IPS DF 4.7 (cell line): ENCODE data around the gene TSSK3.
"Not testable (repeated sequence)": the region's sequence is repeated elsewhere in the genome, so short reads cannot be mapped to it uniquely, and the experiment has no call there.

Source experiments
- DNase-seq: peaks from one replicate; pipeline ENCODE4 v3.0.0-alpha.2; 2013; ENCODE audit warnings: low spot score; ENCODE audit errors: extremely low read depth

Gene TSSK3

DNA sequence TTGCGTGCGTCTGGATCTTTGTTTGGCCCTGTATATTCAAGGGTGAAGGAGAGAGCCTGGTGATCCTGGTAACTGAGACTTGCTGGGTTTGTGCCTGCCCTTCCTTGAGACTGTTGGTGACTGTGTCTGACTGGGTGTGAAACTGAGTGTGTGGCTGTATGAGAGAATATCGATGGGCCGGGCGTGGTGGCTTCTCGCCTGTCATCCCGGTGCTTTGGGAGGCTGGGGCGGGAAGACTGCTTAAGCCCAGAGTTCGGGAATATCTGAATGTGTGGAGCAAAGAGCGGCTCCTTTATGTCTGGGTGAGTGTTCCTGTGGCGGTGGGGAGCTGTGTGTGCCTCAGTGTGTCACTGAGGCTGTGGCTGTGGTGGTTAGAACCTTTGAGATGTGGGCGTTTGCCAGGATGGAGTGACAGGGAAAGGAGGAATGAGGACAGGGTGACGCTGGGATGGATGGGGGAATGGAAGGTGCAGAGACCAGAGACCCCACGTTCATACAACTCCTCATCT is 23.6 kb upstream of the TSSK3 start:
- DNase-seq: no peak

DNA sequence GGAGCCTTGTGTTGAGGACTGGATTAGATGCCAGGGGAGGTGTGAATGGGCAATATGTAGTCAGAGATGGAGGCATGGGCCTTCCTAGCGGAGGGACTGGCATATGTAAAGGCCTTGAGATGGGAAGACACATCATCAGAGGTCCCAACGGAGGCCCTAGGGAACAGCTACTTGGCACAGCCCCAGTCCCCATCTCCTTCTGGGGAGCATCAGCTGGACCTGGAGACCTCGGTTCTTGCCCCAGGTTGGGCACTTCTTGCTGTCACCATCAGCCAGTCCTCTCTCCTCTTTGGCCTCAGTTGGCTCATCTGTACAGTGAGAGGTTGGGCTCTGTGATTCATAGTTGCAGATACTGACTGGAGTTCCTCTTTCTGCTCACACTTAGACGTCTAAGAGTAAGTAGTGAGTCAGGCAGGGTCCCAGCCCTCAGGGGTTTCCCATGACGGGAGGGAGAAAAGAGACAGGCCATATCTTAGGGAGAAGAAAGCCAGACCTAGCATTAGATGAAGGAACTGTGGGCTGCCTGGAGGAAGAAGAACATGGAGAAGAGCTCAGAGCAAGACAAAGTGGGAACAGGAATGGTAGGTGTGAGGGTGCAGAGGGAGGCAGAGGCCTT is 22.9 kb upstream of the TSSK3 start:
- DNase-seq: no peak

DNA sequence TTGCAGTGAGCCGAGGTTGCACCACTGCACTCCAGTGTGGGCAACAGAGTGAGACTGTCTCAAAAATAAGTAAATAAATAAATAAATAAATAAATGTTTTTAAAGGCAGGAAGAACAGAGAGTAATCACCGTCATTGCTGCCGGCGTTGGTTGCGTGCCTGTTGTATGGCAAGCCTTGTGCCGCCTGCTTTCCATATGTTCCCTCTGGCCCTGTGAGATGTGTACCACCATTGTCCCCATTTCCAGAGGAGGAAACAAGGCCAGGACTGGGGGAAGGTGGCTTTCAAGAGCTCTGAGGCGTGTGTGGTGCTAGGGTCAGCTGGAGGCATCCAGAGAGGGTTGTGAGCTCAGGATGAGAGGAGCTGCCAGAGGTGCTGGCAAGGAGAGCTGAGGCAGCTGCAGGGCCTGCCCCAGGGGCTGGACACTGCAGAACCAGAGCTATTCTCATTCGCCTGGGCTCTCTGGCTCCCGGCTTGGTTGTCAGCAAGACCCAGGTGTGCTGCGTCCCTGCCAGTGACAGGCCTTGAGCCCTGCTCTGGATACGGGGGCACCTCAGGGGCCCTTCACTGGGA is 21.1 kb upstream of the TSSK3 start:
- no peak for DNase-seq

DNA sequence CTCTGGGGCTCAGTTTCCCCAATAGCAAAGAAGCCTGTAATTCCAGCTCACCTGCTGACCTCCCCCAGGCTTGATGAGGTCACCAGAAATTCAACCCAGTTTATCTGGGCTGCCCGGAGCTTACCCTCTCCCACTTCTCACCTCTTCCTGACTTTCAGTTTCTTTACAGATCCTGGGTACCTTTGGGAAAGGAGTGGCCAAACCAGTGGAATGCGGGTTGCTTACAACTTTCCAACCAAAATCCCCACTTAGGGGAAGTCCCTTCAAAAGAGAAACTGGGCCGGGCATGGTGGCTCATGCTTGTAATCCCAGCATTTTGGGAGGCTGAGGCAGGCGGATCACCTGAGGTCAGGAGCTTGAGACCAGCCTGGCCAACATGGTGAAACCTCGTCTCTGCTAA is 20.4 kb upstream of the TSSK3 start:
- DNase-seq: no peak

DNA sequence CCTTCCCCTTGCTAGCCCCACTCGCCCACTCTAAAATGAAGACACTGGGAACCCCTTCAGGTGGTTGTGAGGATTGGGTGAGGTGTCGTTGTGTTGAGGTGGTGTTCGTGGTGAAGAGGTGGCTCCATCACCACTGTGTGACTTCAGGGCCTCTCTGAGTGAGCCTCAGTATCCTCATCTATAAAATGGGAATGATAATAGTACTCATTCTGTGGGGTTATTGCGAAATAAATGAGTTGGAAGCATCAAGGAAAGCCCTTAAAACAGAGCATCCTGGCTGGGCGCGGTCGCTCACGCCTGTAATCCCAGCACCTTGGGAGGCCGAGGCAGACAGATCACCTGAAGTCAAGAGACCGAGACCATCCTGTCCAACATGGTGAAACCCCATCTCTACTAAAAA is 19.6 kb upstream of the TSSK3 start:
- no peak for DNase-seq

DNA sequence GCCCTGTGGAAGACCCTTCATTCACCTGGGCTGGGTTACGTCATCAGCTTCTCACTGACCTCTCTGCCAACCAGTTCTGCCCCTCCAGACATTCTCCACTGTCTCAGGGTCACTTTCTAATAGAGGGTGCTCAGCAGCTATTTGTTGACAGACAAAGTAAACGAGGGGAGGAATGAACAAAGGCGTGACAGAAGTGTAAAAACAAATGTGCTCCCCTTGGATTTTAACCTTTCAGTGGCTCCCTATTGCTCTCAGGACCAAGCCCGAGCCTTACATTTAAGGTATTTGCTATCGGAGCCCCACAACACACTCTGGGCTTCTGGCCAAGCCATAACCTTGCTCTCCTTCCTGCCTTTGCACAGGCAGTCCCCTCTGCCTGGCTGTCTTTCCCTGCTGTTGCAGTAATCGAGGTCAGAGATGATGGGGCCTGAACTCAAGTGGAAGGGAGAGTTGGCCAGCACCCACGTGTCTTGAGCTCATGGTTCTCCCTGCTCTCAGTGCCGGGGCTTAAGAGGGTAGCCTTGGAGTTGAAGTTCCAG is 17.0 kb upstream of the TSSK3 start:
- no peak for DNase-seq

DNA sequence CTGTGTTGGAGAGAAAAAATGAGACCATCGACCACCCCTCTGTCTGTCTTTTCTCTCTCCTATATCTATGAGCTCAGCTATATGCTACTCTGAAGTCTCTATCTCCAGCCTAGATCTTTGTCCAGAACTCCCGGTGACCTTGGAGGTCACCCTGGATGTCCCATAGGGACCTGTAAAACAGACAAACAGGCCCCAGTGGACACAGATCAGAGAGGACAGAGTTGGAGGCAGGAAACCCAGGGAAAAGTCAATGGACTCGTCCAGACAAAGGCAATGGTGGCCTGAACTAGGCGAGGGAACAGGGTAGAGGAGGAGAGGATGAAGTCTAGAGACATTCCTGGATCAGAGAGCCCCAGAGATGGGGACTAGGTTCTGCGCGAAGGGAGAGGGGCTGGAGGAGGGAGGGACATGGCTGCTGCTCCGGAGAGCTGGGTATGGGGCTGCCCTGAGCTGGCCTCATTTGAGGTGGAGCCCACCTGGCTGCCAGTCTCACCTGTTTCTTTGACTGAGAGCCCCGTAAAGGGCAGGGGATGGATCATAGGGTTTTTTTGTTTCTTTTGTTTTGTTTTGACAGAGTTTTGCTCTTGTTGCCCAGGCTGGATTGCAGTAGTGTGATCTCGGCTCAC is 15.7 kb upstream of the TSSK3 start:
- DNase-seq: no peak

DNA sequence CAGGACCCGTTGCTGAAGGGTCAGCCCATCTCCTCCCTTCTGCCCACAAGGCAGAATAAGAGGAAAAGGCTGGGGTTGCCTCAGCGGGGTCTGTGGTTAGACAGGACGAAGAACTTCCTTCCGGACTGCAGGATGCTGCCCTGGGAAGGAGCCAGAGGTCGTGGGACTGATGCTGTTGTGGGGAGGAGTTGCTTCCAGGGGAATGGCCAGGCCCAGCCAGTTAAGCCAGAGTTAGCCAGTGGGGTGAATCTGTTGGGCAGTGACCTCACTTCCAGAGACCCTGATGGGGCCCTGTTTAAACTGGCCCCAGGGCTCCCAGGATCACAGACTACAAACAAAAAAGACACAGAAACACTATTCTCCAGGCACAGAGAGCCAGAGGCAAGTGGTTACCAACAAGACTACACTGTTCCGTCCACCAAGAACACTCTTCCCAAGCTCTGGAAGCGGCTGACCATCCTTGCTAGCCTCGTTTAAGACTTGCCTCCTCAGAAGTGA is 13.1 kb upstream of the TSSK3 start:
- DNase-seq: no peak

DNA sequence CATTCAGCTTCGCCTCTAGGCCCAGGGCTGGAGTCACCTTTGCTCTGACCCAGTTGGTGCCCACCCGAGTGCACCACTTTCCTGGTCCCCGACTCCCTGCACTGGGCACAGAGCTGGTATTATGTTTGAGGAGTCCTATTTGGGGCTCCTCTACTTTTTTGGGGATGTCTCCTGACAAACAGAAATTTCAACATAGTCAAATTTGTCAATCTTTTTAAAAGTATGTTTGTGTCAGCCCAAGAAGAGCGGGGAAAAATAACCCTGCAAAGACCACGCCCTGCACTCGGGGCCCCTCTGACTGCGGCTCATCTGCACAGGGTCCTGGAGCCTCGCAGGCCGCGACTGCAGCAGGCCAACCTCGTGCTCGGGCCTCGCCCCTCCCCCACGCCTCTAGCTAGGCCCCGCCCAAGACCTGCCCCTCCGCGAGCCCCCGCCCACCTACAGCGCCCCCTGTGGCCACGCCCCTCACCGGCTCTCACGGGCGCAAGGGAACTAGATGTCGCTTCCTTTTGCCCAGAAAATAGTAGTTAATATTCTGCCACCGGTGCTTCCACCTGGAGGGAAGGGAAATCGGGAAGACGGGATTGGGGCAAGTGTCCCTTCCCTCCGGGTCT is 11.4 kb upstream of the TSSK3 start:
- DNase-seq: no peak

DNA sequence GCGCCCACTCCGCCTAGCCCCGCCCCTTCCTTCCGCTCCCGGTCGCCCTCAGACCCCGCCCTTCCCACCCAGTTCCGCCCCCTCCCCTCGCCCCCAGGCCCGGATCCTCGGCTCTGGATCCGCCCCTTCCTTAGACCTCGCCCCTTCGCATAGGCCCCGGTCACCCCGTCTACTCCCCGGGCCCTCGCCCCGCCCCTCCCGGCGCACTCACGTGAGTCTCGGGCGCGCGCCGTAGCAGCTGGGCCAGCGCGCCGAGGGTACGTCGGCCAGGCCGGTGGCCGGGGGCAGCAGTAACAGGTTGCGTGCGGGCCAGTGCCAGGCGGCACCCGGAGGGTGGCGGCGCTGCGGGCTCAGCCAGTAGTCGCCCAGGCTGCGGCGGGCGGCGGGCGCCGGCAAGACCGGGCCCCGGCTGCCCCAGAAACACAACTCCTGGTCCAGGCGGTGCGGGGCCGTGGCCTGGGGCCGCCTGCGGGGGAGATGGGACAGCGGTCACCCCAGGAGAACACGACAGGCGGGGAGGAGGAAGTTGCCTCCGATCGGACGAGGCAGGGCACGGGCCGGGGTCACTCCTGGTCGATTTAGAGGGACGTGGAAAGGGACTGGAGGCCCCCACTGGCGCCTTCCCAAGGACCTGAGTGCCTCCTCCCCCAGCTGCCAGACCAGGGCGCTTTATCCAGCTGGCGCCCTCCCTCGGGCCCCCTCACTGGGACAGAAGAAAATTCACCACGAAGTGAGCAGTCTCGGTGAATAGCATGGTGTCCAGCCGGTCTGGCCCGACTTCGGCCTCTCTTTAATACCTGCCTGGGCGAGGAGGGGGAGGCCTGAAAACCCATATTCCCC is 10.7 kb upstream of the TSSK3 start:
- peak; percentile 53 for DNase-seq

DNA sequence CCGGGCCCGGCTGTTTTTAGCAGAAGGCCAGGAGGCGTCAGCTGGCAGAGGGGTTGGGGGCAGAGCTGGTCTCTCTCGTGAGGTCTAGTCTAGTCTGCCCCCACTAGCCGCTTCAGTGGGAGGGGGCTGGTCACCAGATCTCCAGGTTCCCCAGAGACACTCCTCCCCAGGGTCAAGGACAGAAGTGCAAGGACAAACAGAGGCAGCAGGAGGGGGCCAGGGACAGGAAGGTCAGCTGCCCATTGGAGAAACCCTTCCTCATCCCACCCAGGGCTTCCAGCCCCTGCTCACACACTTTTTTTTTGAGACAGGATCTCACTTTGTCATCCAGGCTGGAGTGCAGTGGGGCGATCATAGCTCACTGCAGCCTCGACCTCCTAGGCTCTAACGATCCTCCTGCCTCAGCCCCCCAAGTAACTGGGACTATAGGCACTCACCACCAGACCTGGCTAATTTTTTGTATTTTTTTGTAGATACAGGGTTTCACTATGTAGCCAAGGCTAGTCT is 10.0 kb upstream of the TSSK3 start:
- DNase-seq: no peak

DNA sequence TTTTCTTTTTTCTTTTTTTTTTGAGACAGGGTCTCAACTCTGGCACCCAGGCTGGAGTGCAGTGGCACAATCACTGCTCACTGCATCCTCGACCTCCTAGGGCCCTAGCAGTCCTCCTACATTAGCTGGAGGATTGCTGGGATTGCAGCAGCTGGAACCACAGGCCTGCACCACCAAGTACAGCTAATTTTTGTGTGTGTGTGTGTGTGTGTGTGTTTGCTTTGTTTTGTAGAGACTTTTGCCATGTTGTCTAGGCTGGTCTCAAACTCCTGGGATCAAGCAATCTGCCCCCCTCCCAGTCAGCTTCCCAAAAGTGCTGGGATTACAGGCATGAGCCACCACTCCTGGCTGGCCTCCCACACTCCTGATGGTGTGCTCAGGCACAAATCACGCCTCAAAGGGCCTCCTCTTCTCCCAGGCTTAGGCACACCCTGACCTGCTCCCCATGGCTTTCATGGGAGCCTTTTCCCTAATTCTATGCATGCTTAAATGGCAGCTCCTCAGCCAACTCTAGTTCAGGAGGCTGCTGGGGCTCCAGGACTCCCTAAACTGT is 9.4 kb upstream of the TSSK3 start:
- DNase-seq: no peak

DNA sequence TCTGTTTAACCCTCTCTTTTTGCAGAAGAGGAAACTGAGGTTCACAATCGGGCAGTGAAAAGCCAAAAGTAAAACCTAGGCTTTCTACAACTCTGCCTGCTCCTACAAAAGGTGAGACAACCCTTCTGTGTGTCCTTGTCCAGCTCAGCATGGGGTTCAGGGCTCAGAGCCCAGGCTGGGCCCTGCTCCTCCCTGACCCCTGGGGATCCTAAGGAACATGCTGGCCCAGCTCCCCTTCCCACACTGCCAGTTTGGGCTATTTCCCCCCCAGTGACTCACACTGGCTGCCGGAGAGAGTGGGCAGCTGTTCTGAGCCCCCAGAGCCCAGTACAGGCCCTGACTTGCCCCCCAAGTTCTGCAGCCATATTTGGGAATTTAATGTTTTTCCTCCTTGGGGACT is 8.9 kb upstream of the TSSK3 start:
- no peak for DNase-seq

DNA sequence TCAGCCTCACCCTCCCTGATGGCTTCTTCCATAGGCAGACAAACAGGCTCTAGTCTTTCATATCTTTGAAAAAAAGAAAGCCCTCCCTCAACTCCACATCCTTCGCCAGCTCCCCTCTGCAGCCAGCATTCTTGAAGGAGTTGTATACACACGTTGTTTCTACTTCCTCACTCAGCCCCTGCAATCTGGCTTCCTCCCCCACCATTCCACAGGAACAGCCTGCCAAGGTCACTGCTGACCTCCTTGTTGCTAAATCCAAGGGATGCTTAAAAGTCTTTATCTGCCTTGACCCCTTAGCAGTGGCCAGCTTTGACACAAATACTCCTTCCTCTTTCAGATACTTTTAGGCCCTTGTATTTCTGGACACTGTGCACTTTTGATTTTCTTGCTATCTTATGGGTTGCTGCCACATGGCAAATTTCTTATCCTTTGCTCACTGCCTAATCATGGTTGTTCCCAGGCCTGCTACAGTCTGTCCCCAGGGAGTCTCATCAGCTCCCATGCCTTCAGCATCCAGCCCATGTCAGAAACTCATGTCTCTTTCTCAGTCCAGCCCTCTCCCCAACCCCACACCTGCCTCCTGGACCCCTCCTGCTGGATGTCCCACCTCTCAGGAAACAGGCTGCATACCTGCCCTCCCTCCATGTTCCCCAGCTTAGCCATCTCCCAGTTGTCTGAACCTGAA is 8.3 kb upstream of the TSSK3 start:
- DNase-seq: no peak

DNA sequence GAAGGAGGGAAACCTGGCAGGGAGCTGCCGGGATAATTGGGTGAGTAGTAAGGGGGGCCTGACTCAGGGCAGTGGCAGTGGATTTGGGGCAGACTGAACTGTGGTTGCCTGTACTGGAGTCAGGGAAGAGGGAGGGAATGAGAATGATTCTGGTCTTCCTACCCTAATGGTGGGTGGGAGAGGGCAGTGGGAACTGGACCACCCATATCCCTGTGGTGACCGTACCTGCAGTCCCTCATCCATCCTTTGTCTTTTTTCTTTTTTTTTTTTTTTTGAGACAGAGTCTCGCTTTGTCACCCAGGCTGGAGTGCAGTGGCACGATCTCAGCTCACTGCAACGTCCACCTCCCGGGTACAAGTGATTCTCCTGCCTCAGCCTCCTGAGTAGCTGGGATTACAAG is 6.6 kb upstream of the TSSK3 start:
- not testable (repeated sequence) for DNase-seq

DNA sequence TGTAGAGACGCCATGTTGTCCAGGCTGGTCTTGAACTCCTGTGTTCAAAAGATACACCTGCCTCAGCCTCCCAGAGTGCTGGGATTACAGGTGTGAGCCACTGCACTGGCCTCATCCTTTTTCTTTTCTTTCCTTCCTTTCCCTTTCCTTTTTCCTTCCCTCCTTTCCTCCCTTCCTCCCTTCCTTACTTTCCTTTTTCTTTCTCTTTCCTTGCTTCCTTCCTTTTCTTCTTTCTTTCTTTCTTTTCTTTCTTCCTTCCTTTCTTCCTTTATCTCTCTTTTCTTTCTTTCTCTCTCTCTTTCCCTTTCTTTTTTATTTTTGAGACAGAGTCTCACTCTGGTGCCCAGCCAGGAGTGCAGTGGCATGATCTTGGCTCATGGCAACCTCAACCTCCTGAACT is 5.9 kb upstream of the TSSK3 start:
- no peak for DNase-seq

DNA sequence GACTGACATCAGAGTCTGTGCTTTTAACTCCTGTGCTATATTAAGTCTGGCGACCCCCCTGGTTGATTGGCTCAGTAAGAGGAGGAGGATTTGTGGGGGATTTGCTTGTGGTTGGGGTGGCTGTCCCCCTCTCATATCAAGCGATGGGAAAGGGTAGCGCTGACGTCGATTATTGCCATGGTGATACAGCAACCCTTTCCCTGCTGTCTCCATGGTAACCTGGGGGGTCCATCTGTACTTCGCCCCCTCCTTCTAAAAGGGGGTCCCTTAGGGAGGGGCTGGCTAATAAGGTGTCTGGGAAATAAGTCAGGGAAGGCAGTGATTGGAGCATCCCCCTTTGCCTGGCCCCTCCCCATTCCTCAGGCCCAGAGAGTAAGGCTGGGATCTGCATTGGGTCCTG is 4.7 kb upstream of the TSSK3 start:
- DNase-seq: no peak

DNA sequence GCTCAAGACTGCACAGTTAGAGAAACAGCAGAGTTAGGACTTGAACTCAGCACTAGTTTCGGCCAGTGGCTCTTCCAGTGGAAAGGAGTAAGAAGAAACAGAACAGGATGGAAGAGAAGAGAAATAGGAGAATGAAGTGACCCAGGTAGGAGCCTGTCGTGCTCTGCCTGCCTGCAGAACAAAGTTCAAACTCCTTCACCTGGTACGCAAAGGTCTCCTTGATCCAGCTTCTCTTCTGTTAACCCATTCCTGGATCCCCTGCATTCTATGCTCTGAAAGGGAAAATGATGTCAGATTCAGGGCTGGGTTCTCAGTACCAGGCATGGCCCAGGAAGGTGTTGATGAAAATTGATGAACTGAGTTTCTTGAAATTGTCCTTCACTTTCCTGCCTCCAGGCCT is 3.9 kb upstream of the TSSK3 start:
- no peak for DNase-seq

DNA sequence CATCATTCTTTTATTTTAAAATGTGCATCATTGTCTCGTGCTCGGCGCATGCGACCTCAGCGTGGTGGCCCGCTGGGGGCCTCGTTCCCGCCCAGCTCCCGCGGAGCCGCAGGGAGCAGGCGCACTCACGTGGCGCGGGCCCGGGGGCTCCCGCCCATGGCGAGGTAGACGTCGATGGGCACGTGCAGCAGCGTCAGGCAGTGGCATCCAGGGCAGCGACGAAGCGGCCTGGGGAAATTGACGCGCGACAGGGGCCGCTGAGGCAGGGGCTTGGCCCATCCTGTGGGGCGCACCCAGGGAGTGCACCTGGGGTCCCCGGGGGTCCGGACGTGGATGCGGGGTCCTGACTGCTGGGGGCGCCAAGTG is 1.0 kb upstream of the TSSK3 start:
- DNase-seq: no peak
